GM19193 (cell line): Measurements from ENCODE around the gene EFHC1.

ENCODE experiments used
- POLR2A ChIP-seq: IDR thresholded peaks from 4 replicates; pipeline ENCODE4 v1.6.1; 2011; ENCODE audit not compliant: insufficient read depth, insufficient read length; ENCODE audit errors: extremely low read depth

EFHC1 gene

GRCh38 chr6:52552278-52552643 lies 132.1 kb downstream of the EFHC1 start:
- TF ChIP-seq POLR2A: no peak

- TF ChIP-seq POLR2A: no peak
Observed at GRCh38 chr6:52553158-52553557, 133.0 kb downstream of the EFHC1 start.

GRCh38 chr6:52553719-52554118 lies 133.6 kb downstream of the EFHC1 start:
- no peak for TF ChIP-seq POLR2A

- no peak for TF ChIP-seq POLR2A
Observed at GRCh38 chr6:52554684-52555280, 134.6 kb downstream of the EFHC1 start.

GRCh38 chr6:52555518-52556233 lies 135.5 kb downstream of the EFHC1 start:
- no peak for TF ChIP-seq POLR2A

GRCh38 chr6:52557389-52558265 lies 137.5 kb downstream of the EFHC1 start:
- TF ChIP-seq POLR2A: no peak

GRCh38 chr6:52558266-52559000 lies 138.3 kb downstream of the EFHC1 start:
- no peak for TF ChIP-seq POLR2A

- TF ChIP-seq POLR2A: no peak
Observed at GRCh38 chr6:52560462-52560861, 140.3 kb downstream of the EFHC1 start.

GRCh38 chr6:52562911-52563310 lies 142.8 kb downstream of the EFHC1 start:
- TF ChIP-seq POLR2A: no peak

- TF ChIP-seq POLR2A: no peak
Observed at GRCh38 chr6:52564856-52565255, 144.7 kb downstream of the EFHC1 start.

GRCh38 chr6:52566201-52566600 lies 146.1 kb downstream of the EFHC1 start:
- TF ChIP-seq POLR2A: no peak

GRCh38 chr6:52566853-52567279 lies 146.7 kb downstream of the EFHC1 start:
- TF ChIP-seq POLR2A: no peak

- no peak for TF ChIP-seq POLR2A
Observed at GRCh38 chr6:52568320-52568719, 148.2 kb downstream of the EFHC1 start.

- no peak for TF ChIP-seq POLR2A
Observed at GRCh38 chr6:52570291-52570700, 150.2 kb downstream of the EFHC1 start.
